SH-SY5Y (cell line): ENCODE data around the gene ADGRL2.

Source experiments
- GATA2 ChIP-seq: IDR thresholded peaks from 2 replicates; pipeline ENCODE4 v1.6.1; 2011; ENCODE audit warnings: mild to moderate bottlenecking, low read depth, low read length
- GATA3 ChIP-seq: IDR thresholded peaks from 2 replicates; pipeline ENCODE4 v1.6.1; 2011; ENCODE audit warnings: low read depth, mild to moderate bottlenecking, low read length, moderate library complexity

GRCh38 chr1:81820765-81821164 lies 20.0 kb downstream of the ADGRL2 start:
- TF ChIP-seq GATA2 (no peak), GATA3 (no peak)
